Fibroblast of skin of back (primary cell): ENCODE results near the gene RNU5D-1.

Experiments
- DNase-seq: peaks from one replicate; pipeline ENCODE4 v3.0.0-alpha.2; 2013

RNU5D-1 gene

GRCh38 chr1:44698138-44698537 lies 32.8 kb downstream of the RNU5D-1 start:
- DNase-seq = no peak

- no peak for DNase-seq
These were observed 34.1 kb downstream of the RNU5D-1 start for GRCh38 chr1:44696789-44697345.

- no peak for DNase-seq
These were observed 34.9 kb downstream of the RNU5D-1 start for GRCh38 chr1:44696101-44696500.

- DNase-seq = no peak
These were observed 35.3 kb downstream of the RNU5D-1 start for GRCh38 chr1:44695671-44696070.

GRCh38 chr1:44694863-44695478 lies 36.0 kb downstream of the RNU5D-1 start:
- DNase-seq = no peak

- DNase-seq = no peak
These were observed 37.1 kb downstream of the RNU5D-1 start for GRCh38 chr1:44693900-44694299.

GRCh38 chr1:44693159-44693558 lies 37.8 kb downstream of the RNU5D-1 start:
- DNase-seq = no peak

GRCh38 chr1:44689447-44689765 lies 41.6 kb downstream of the RNU5D-1 start:
- no peak for DNase-seq

- no peak for DNase-seq
These were observed 42.1 kb downstream of the RNU5D-1 start for GRCh38 chr1:44688760-44689446.

GRCh38 chr1:44685881-44686280 lies 45.1 kb downstream of the RNU5D-1 start:
- no peak for DNase-seq

GRCh38 chr1:44685218-44685617 lies 45.8 kb downstream of the RNU5D-1 start:
- no peak for DNase-seq

GRCh38 chr1:44684525-44684924 lies 46.4 kb downstream of the RNU5D-1 start:
- no peak for DNase-seq

- DNase-seq = no peak
These were observed 48.1 kb downstream of the RNU5D-1 start for GRCh38 chr1:44682883-44683265.

- no peak for DNase-seq
These were observed 48.8 kb downstream of the RNU5D-1 start for GRCh38 chr1:44681905-44682882.
